GM19372 (cell line): ENCODE data around the gene ZNF775.
A peak's percentile ranks its signal among the peaks of the same experiment; 100 is the strongest.

Source experiments
- ATAC-seq: cut with Tn5 transposase; IDR thresholded peaks from one replicate; pipeline ENCODE4 v1.9.1; 2021; ENCODE audit warnings: mild to moderate bottlenecking, low read depth, moderate library complexity; ENCODE audit not compliant: unreplicated experiment

Gene ZNF775

GRCh38 chr7:150399421-150400007, 20.4 kb downstream of the ZNF775 start:
- ATAC-seq: no peak

- no peak for ATAC-seq
Measured at GRCh38 chr7:150400008-150400787, 21.1 kb downstream of the ZNF775 start.

- ATAC-seq: no peak
Measured at GRCh38 chr7:150400788-150401423, 21.8 kb downstream of the ZNF775 start.

GRCh38 chr7:150401424-150401790, 22.3 kb downstream of the ZNF775 start:
- ATAC-seq: no peak

- no peak for ATAC-seq
Measured at GRCh38 chr7:150401861-150402631, 22.9 kb downstream of the ZNF775 start.

- ATAC-seq: no peak
Measured at GRCh38 chr7:150402671-150403321, 23.7 kb downstream of the ZNF775 start.

- no peak for ATAC-seq
Measured at GRCh38 chr7:150403376-150404171, 24.4 kb downstream of the ZNF775 start.

GRCh38 chr7:150404172-150404804, 25.2 kb downstream of the ZNF775 start:
- no peak for ATAC-seq

GRCh38 chr7:150404805-150405583, 25.9 kb downstream of the ZNF775 start:
- ATAC-seq: peak; percentile 43

- ATAC-seq: no peak
Measured at GRCh38 chr7:150405584-150406311, 26.6 kb downstream of the ZNF775 start.

GRCh38 chr7:150406312-150406566, 27.1 kb downstream of the ZNF775 start:
- no peak for ATAC-seq

GRCh38 chr7:150406567-150407421, 27.7 kb downstream of the ZNF775 start:
- peak; percentile 49 for ATAC-seq

GRCh38 chr7:150407588-150408392, 28.7 kb downstream of the ZNF775 start:
- no peak for ATAC-seq

- ATAC-seq: no peak
Measured at GRCh38 chr7:150408393-150409299, 29.5 kb downstream of the ZNF775 start.

- ATAC-seq: no peak
Measured at GRCh38 chr7:150409300-150410030, 30.3 kb downstream of the ZNF775 start.
